ENCODE results near the gene FBXL17.
A peak's percentile ranks its signal among the peaks of the same experiment; 100 is the strongest.

FBXL17 gene

GRCh38 chr5:107835096-107835495 is 546.8 kb downstream of the FBXL17 start:
- no peak for DNase-seq

GRCh38 chr5:107832746-107833145 is 549.2 kb downstream of the FBXL17 start:
- DNase-seq = no peak

- no peak for DNase-seq
Observed at GRCh38 chr5:107831612-107832395, 550.1 kb downstream of the FBXL17 start.

GRCh38 chr5:107830750-107831149 is 551.1 kb downstream of the FBXL17 start:
- no peak for DNase-seq

- DNase-seq = peak; percentile 29
Observed at GRCh38 chr5:107826311-107827000, 555.4 kb downstream of the FBXL17 start.

- DNase-seq = no peak
Observed at GRCh38 chr5:107824821-107825220, 557.1 kb downstream of the FBXL17 start.

- no peak for DNase-seq
Observed at GRCh38 chr5:107821288-107821687, 560.6 kb downstream of the FBXL17 start.

- no peak for DNase-seq
Observed at GRCh38 chr5:107820429-107820828, 561.5 kb downstream of the FBXL17 start.

- DNase-seq = no peak
Observed at GRCh38 chr5:107817951-107818350, 563.9 kb downstream of the FBXL17 start.

- DNase-seq = no peak
Observed at GRCh38 chr5:107817436-107817835, 564.5 kb downstream of the FBXL17 start.

- DNase-seq = no peak
Observed at GRCh38 chr5:107815109-107815508, 566.8 kb downstream of the FBXL17 start.

- DNase-seq = no peak
Observed at GRCh38 chr5:107814183-107814827, 567.6 kb downstream of the FBXL17 start.

GRCh38 chr5:107813559-107813958 is 568.3 kb downstream of the FBXL17 start:
- DNase-seq = no peak

- no peak for DNase-seq
Observed at GRCh38 chr5:107812570-107813141, 569.2 kb downstream of the FBXL17 start.

- DNase-seq = peak; percentile 22
Observed at GRCh38 chr5:107809201-107810034, 572.5 kb downstream of the FBXL17 start.
